SK-N-SH treated with all-trans-retinoic acid at 6 μM for 48 hours (cell line): ENCODE measurements around the gene MOCS1.

Experiments used
- ATAC-seq: fragments of 200-7000 bp; cut with Tn5 transposase; 3 replicates; pipeline ENCODE4 v1.9.1; 2020; ENCODE audit warnings: mild to moderate bottlenecking, moderate library complexity
- ARNTL ChIP-seq: fragments of 450-650 bp; formaldehyde crosslinking; IDR thresholded peaks from 2 replicates; pipeline ENCODE4 v1.5.0; 2020; ENCODE audit warnings: low read depth, mild to moderate bottlenecking, moderate library complexity, borderline replicate concordance
- BACH2 ChIP-seq: fragments of 250-450 bp; sonication (Bioruptor Pico); IDR thresholded peaks from 2 replicates; pipeline ENCODE4 v1.9.0; 2021; ENCODE audit warnings: mild to moderate bottlenecking, borderline replicate concordance
- CSDC2 ChIP-seq: fragments of 250-450 bp; sonication (Bioruptor Pico); IDR thresholded peaks from 2 replicates; pipeline ENCODE4 v1.5.0; 2020; ENCODE audit warnings: mild to moderate bottlenecking, moderate library complexity
- CSRNP3 ChIP-seq: fragments of 250-450 bp; sonication (Bioruptor Pico); IDR thresholded peaks from 2 replicates; pipeline ENCODE4 v1.5.1; 2021; ENCODE audit warnings: mild to moderate bottlenecking, moderate library complexity
- GLIS3 ChIP-seq: fragments of 250-450 bp; sonication (Bioruptor Pico); IDR thresholded peaks from 2 replicates; pipeline ENCODE4 v1.5.0; 2020; ENCODE audit warnings: mild to moderate bottlenecking, moderate library complexity
- ISL1 ChIP-seq: fragments of 250-450 bp; sonication (Bioruptor Pico); IDR thresholded peaks from 2 replicates; pipeline ENCODE4 v2.1.2; 2022; ENCODE audit warnings: mild to moderate bottlenecking, moderate library complexity
- OSR1 ChIP-seq: fragments of 250-450 bp; sonication (Bioruptor Pico); IDR thresholded peaks from 2 replicates; pipeline ENCODE4 v1.8.0; 2022; ENCODE audit warnings: moderate library complexity, mild to moderate bottlenecking, inconsistent platforms
- PATZ1 ChIP-seq: fragments of 250-450 bp; sonication (Bioruptor Pico); IDR thresholded peaks from 2 replicates; pipeline ENCODE4 v1.8.0; 2020; ENCODE audit warnings: mild to moderate bottlenecking, moderate library complexity, borderline replicate concordance
- PPARA ChIP-seq: fragments of 250-450 bp; sonication (Bioruptor Pico); IDR thresholded peaks from 2 replicates; pipeline ENCODE4 v1.5.0; 2020; ENCODE audit warnings: mild to moderate bottlenecking, borderline replicate concordance
- RARB ChIP-seq: fragments of 250-450 bp; sonication (Bioruptor Pico); IDR thresholded peaks from 2 replicates; pipeline ENCODE4 v1.8.0; 2021; ENCODE audit warnings: mild to moderate bottlenecking, moderate library complexity
- SNAI2 ChIP-seq: fragments of 250-450 bp; sonication (Bioruptor Pico); IDR thresholded peaks from 2 replicates; pipeline ENCODE4 v1.5.0; 2020; ENCODE audit warnings: mild to moderate bottlenecking, moderate library complexity
- TCF4 ChIP-seq: fragments of 250-450 bp; sonication (Bioruptor Pico); IDR thresholded peaks from 2 replicates; pipeline ENCODE4 v1.8.0; 2021; ENCODE audit warnings: mild to moderate bottlenecking, moderate library complexity, borderline replicate concordance
- TOX ChIP-seq: fragments of 250-450 bp; sonication (Bioruptor Pico); IDR thresholded peaks from 2 replicates; pipeline ENCODE4 v1.8.0; 2021; ENCODE audit warnings: mild to moderate bottlenecking, moderate library complexity, borderline replicate concordance
- ZFP3 ChIP-seq: fragments of 250-450 bp; sonication (Bioruptor Pico); IDR thresholded peaks from 2 replicates; pipeline ENCODE4 v1.5.0; 2020; ENCODE audit warnings: mild to moderate bottlenecking, moderate library complexity
- ZFP30 ChIP-seq: fragments of 450-650 bp; formaldehyde crosslinking; IDR thresholded peaks from 2 replicates; pipeline ENCODE4 v1.5.0; 2022; ENCODE audit warnings: mild to moderate bottlenecking, moderate library complexity
- ZNF565 ChIP-seq: fragments of 450-650 bp; formaldehyde crosslinking; conservative IDR thresholded peaks from 2 replicates; pipeline ENCODE4 v1.5.0; 2020; ENCODE audit warnings: low read depth, mild to moderate bottlenecking, moderate library complexity
- ZNF70 ChIP-seq: fragments of 450-650 bp; formaldehyde crosslinking; IDR thresholded peaks from 2 replicates; pipeline ENCODE4 v1.5.0; 2020; ENCODE audit warnings: mild to moderate bottlenecking, moderate library complexity
- ZNF8 ChIP-seq: fragments of 450-650 bp; formaldehyde crosslinking; IDR thresholded peaks from 2 replicates; pipeline ENCODE4 v1.5.0; 2020; ENCODE audit warnings: mild to moderate bottlenecking, moderate library complexity
- TF ChIP-seq, protein P1 (sequence below): fragments of 250-450 bp; sonication (Bioruptor Pico); IDR thresholded peaks from 2 replicates; pipeline ENCODE4 v1.5.1; 2020; ENCODE audit warnings: low read depth, mild to moderate bottlenecking, moderate library complexity
- TF ChIP-seq, protein P2 (sequence below): fragments of 250-450 bp; sonication (Bioruptor Pico); IDR thresholded peaks from 2 replicates; pipeline ENCODE4 v1.5.0; 2020; ENCODE audit warnings: mild to moderate bottlenecking, moderate library complexity
- TF ChIP-seq, protein P3 (sequence below): fragments of 250-450 bp; sonication (Bioruptor Pico); IDR thresholded peaks from 2 replicates; pipeline ENCODE4 v1.8.0; 2021; ENCODE audit warnings: low read depth, mild to moderate bottlenecking, moderate library complexity, borderline replicate concordance

Gene MOCS1

DNA sequence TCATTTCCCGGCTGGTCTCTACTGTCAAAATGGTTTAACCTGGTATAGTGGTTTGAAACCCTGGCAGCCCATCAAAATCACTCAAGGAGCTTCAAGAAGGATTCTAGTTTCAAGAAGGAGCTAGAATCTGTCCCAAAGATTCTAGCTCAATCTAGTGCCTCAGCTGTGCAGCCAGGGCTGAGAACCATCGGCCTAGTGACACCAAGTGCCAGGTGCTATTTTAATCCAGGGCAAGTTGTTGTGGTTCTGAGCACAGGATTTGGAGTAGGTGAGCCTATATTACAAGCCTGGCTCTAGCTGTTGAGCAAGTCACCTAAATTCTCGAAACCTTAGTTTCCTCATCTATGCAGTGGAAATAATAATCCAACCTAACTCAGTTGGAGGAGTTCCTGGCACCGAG, 3.7 kb downstream of the MOCS1 start:
- ATAC-seq = no peak
- TF ChIP-seq RARB (CRISPR knock-in tag) (no peak), PPARA (no peak), ZFP30 (CRISPR knock-in tag) (no peak), CSDC2 (no peak), GLIS3 (CRISPR knock-in tag) (no peak), CSRNP3 (CRISPR knock-in tag) (no peak), SNAI2 (CRISPR knock-in tag) (no peak), BACH2 (CRISPR knock-in tag) (no peak), ARNTL (CRISPR knock-in tag) (no peak), TOX (CRISPR knock-in tag) (no peak), OSR1 (no peak)
- TF ChIP-seq, protein P1, sequence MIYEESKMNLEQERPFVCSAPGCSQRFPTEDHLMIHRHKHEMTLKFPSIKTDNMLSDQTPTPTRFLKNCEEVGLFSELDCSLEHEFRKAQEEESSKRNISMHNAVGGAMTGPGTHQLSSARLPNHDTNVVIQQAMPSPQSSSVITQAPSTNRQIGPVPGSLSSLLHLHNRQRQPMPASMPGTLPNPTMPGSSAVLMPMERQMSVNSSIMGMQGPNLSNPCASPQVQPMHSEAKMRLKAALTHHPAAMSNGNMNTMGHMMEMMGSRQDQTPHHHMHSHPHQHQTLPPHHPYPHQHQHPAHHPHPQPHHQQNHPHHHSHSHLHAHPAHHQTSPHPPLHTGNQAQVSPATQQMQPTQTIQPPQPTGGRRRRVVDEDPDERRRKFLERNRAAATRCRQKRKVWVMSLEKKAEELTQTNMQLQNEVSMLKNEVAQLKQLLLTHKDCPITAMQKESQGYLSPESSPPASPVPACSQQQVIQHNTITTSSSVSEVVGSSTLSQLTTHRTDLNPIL (CRISPR knock-in tag) = no peak

DNA sequence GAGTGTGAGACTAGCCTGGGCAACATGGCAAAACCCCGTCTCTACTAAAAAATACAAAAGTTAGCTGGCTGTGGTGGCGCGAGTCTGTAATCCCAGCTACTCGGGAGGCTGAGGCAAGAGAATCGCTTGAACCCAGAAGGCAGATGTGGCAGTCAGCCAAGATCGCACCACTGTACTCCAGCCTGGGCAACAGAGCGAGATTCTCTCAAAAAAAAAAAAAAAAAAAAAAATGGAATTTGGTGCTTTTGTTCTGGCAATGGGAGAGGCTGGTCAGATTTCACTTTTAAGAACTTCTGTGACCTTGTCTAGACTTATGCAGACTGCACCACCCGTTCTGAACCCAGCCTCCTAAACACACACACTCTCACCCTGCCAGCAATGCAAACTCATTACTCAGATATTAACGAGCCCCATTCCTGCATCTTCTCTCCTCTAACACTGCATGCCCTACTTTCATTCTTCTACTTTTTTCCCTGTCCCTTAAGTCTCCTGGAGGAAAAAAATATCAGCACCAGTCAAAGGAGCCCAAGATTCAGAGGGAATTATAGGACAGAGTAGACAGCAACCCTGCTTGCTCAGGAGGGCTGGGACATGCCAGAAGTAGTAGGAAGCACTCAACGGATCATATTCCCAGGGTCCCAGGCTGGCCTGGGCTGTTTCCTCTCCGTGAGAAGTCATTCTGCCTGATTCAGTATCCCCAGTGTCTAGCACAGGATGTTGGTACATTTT, 4.4 kb downstream of the MOCS1 start:
- no peak for TF ChIP-seq OSR1
- TF ChIP-seq ZNF70 (CRISPR knock-in tag) = no peak
- no peak for TF ChIP-seq CSDC2
- TF ChIP-seq ZNF565 = no peak
- no peak for TF ChIP-seq TOX (CRISPR knock-in tag)
- TF ChIP-seq PPARA = no peak
- TF ChIP-seq, protein P1 (CRISPR knock-in tag) = no peak
- TF ChIP-seq GLIS3 (CRISPR knock-in tag) = no peak
- ATAC-seq = no peak

GRCh38 chr6:39929039-39929732, 5.1 kb downstream of the MOCS1 start:
- TF ChIP-seq, protein P2, sequence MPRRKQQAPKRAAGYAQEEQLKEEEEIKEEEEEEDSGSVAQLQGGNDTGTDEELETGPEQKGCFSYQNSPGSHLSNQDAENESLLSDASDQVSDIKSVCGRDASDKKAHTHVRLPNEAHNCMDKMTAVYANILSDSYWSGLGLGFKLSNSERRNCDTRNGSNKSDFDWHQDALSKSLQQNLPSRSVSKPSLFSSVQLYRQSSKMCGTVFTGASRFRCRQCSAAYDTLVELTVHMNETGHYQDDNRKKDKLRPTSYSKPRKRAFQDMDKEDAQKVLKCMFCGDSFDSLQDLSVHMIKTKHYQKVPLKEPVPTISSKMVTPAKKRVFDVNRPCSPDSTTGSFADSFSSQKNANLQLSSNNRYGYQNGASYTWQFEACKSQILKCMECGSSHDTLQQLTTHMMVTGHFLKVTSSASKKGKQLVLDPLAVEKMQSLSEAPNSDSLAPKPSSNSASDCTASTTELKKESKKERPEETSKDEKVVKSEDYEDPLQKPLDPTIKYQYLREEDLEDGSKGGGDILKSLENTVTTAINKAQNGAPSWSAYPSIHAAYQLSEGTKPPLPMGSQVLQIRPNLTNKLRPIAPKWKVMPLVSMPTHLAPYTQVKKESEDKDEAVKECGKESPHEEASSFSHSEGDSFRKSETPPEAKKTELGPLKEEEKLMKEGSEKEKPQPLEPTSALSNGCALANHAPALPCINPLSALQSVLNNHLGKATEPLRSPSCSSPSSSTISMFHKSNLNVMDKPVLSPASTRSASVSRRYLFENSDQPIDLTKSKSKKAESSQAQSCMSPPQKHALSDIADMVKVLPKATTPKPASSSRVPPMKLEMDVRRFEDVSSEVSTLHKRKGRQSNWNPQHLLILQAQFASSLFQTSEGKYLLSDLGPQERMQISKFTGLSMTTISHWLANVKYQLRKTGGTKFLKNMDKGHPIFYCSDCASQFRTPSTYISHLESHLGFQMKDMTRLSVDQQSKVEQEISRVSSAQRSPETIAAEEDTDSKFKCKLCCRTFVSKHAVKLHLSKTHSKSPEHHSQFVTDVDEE (CRISPR knock-in tag) = no peak
- TF ChIP-seq, protein P3, sequence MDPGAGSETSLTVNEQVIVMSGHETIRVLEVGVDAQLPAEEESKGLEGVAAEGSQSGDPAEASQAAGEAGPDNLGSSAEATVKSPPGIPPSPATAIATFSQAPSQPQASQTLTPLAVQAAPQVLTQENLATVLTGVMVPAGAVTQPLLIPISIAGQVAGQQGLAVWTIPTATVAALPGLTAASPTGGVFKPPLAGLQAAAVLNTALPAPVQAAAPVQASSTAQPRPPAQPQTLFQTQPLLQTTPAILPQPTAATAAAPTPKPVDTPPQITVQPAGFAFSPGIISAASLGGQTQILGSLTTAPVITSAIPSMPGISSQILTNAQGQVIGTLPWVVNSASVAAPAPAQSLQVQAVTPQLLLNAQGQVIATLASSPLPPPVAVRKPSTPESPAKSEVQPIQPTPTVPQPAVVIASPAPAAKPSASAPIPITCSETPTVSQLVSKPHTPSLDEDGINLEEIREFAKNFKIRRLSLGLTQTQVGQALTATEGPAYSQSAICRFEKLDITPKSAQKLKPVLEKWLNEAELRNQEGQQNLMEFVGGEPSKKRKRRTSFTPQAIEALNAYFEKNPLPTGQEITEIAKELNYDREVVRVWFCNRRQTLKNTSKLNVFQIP = no peak
- no peak for TF ChIP-seq CSDC2
- TF ChIP-seq ZNF565 = no peak
- no peak for TF ChIP-seq ZFP3 (CRISPR knock-in tag)
- TF ChIP-seq ZNF8 (CRISPR knock-in tag) = no peak
- no peak for TF ChIP-seq OSR1
- TF ChIP-seq PATZ1 = no peak
- TF ChIP-seq ZNF70 (CRISPR knock-in tag) = no peak
- TF ChIP-seq GLIS3 (CRISPR knock-in tag) = no peak
- TF ChIP-seq TCF4 = no peak
- TF ChIP-seq BACH2 (CRISPR knock-in tag) = no peak
- no peak for TF ChIP-seq SNAI2 (CRISPR knock-in tag)
- no peak for TF ChIP-seq ISL1 (CRISPR knock-in tag)
- no peak for TF ChIP-seq ARNTL (CRISPR knock-in tag)
- TF ChIP-seq RARB (CRISPR knock-in tag) = no peak
- ATAC-seq = no peak
